ENCODE data around the gene TIMP3. TPM values are rescaled to one million over a fixed set of nuclear protein-coding genes. Genes with fewer than 3 reads are reported as not detected.

Gene TIMP3
- total RNA-seq, 4 donors from 2014 or later: 40.1 to 93.3 (median 67.5) TPM

- H3K27me3 ChIP-seq: no peaks in the 10 kb centered on the region
- no peak overlapping the region for H3K27ac ChIP-seq
- no peak overlapping the region for H3K4me3 ChIP-seq
- no peaks in the 10 kb centered on the region for H3K36me3 ChIP-seq
- no peak for TF ChIP-seq POLR2A (IDR thresholded peaks at IDR 0.05)
- no peak for TF ChIP-seq CTCF (IDR thresholded peaks at IDR 0.05)
- DNase-seq: no peak
- H3K9me3 ChIP-seq: no peaks in the 10 kb centered on the region
- no peaks in the 10 kb centered on the region for H3K4me1 ChIP-seq
Observed at GRCh38 chr22:32814285-32814860, 12.9 kb downstream of the TIMP3 start.

- Histone ChIP-seq H3K36me3 (no peaks in the 10 kb centered on the region), H3K4me3 (no peak overlapping the region), H3K27ac (no peak overlapping the region), H3K27me3 (no peaks in the 10 kb centered on the region), H3K9me3 (no peaks in the 10 kb centered on the region), H3K4me1 (no peaks in the 10 kb centered on the region)
- no peak for DNase-seq
- TF ChIP-seq POLR2A (IDR thresholded peaks at IDR 0.05) (no peak), CTCF (IDR thresholded peaks at IDR 0.05) (no peak)
Observed at GRCh38 chr22:32815059-32815458, 13.6 kb downstream of the TIMP3 start.

GRCh38 chr22:32815943-32816342, 14.4 kb downstream of the TIMP3 start:
- Histone ChIP-seq H3K9me3 (no peaks in the 10 kb centered on the region), H3K36me3 (no peaks in the 10 kb centered on the region), H3K27ac (no peak overlapping the region), H3K4me1 (no peaks in the 10 kb centered on the region), H3K27me3 (no peaks in the 10 kb centered on the region), H3K4me3 (no peak overlapping the region)
- no peak for TF ChIP-seq CTCF (IDR thresholded peaks at IDR 0.05)
- TF ChIP-seq POLR2A (IDR thresholded peaks at IDR 0.05): no peak
- DNase-seq: no peak

- DNase-seq: no peak
- H3K9me3 ChIP-seq: no peaks in the 10 kb centered on the region
- no peak for TF ChIP-seq POLR2A (IDR thresholded peaks at IDR 0.05)
- no peak for TF ChIP-seq CTCF (IDR thresholded peaks at IDR 0.05)
- no peaks in the 10 kb centered on the region for H3K27me3 ChIP-seq
- H3K4me3 ChIP-seq: no peak overlapping the region
- H3K36me3 ChIP-seq: no peaks in the 10 kb centered on the region
- no peak overlapping the region for H3K27ac ChIP-seq
- H3K4me1 ChIP-seq: no peaks in the 10 kb centered on the region
Observed at GRCh38 chr22:32817137-32817730, 15.7 kb downstream of the TIMP3 start.

- no peak for DNase-seq
- H3K9me3 ChIP-seq: no peaks in the 10 kb centered on the region
- no peak overlapping the region for H3K27ac ChIP-seq
- H3K4me1 ChIP-seq: no peaks in the 10 kb centered on the region
- H3K4me3 ChIP-seq: no peak overlapping the region
- no peaks in the 10 kb centered on the region for H3K36me3 ChIP-seq
- H3K27me3 ChIP-seq: no peaks in the 10 kb centered on the region
- TF ChIP-seq CTCF (IDR thresholded peaks at IDR 0.05) (no peak), POLR2A (IDR thresholded peaks at IDR 0.05) (no peak)
Observed at GRCh38 chr22:32818446-32819115, 17.1 kb downstream of the TIMP3 start.

Measured in Peyer's patch (tissue), 4 donors.